Endothelial cell of umbilical vein (primary cell): ENCODE results near the gene MYCBP2. TPM values are rescaled to one million over a fixed set of nuclear protein-coding genes. Genes with fewer than 3 reads are reported as not detected.

Source experiments
- BruUV-seq: library from RNA; stranded (reverse); fragments of 400-500 nt; replicated peaks from 2 replicates; lab custom pipeline; 2021; lab: Mats Ljungman, UMichigan
- CTCF ChIA-PET: fragments of 300-600, 350-600 bp; sonication (Branson Sonifier 250); formaldehyde crosslinking; loops from one replicate; lab custom pipeline; 2021; ENCODE audit warnings: antibody characterized with exemption, inconsistent platforms; lab: Charles Lee
- POLR2A ChIA-PET: fragments of 300-600, 350-600 bp; sonication (Branson Sonifier 250); formaldehyde crosslinking; loops from one replicate; lab custom pipeline; 2021; ENCODE audit warnings: antibody characterized with exemption, inconsistent platforms; lab: Charles Lee
- DNase-seq: peaks from one replicate; pipeline ENCODE4 v3.0.0-alpha.2; 2011; ENCODE audit warnings: low read depth, low spot score
- FAIRE-seq: peaks from 2 replicates; lab custom pipeline; 2011; peaks lifted over from hg19 to GRCh38; lab: Jason Lieb, UNC
- H2AFZ ChIP-seq: 2 replicates; pipeline ENCODE4 v1.6.0; 2012; ENCODE audit warnings: low read depth, low read length, control low read depth, inconsistent platforms
- H3K27ac ChIP-seq: 2 replicates; pipeline ENCODE4 v1.5.1; 2011; ENCODE audit warnings: low read depth, mild to moderate bottlenecking, control low read depth, low read length, moderate library complexity; ENCODE audit not compliant: insufficient read depth
- H3K27me3 ChIP-seq, 2 experiments: 2 replicates each; pipeline versions ENCODE4 v1.6.0 to v1.6.1; 2011; ENCODE audit warnings: low read length in 2 of 2, mixed read lengths in 1 of 2; ENCODE audit not compliant: control insufficient read depth in 2 of 2, insufficient read depth in 2 of 2
- H3K36me3 ChIP-seq, 2 experiments: 2 replicates in 1 of 2; 3 replicates in 1 of 2; pipeline ENCODE4 v1.5.1; 2011; ENCODE audit warnings: low read length in 2 of 2, mild to moderate bottlenecking in 1 of 2, moderate library complexity in 1 of 2; ENCODE audit not compliant: control insufficient read depth in 2 of 2, insufficient read depth in 2 of 2; ENCODE audit errors: extremely low read depth in 1 of 2
- H3K4me1 ChIP-seq: 3 replicates; pipeline ENCODE4 v1.5.1; 2011; ENCODE audit warnings: mild to moderate bottlenecking, low read length; ENCODE audit not compliant: control insufficient read depth, insufficient read depth; ENCODE audit errors: extremely low read depth
- H3K4me2 ChIP-seq: 2 replicates; pipeline ENCODE4 v1.6.1; 2011; ENCODE audit warnings: low read length, control low read depth, mixed read lengths; ENCODE audit not compliant: insufficient read depth
- H3K4me3 ChIP-seq, 3 experiments: fragments of 200-600 bp in 1 of 3; sonication (generic), shearing (Covaris generic) in 1 of 3; replicated peaks in 1 of 3; 2 replicates each; pipeline ENCODE4 v1.5.1; 2011 to 2016; ENCODE audit warnings: control low read depth in 3 of 3, low read length in 3 of 3, mild to moderate bottlenecking in 2 of 3, inconsistent platforms in 1 of 3, low read depth in 1 of 3, moderate library complexity in 1 of 3; ENCODE audit not compliant: insufficient read depth in 1 of 3
- H3K79me2 ChIP-seq: 2 replicates; pipeline ENCODE4 v1.6.0; 2012; ENCODE audit warnings: low read length, inconsistent platforms; ENCODE audit not compliant: control insufficient read depth, insufficient read depth
- H3K9ac ChIP-seq: replicated peaks from 2 replicates; pipeline ENCODE3; 2011; ENCODE audit warnings: low read length, control low read depth; ENCODE audit not compliant: insufficient read depth; ENCODE audit errors: extremely low read depth
- H3K9me1 ChIP-seq: replicated peaks from 3 replicates; pipeline ENCODE4 v1.6.0; 2011; ENCODE audit warnings: mild to moderate bottlenecking, low read length; ENCODE audit not compliant: control insufficient read depth, insufficient read depth; ENCODE audit errors: extremely low read depth
- H3K9me3 ChIP-seq: replicated peaks from 2 replicates; pipeline ENCODE4 v1.5.1; 2012; ENCODE audit warnings: low read length, inconsistent platforms; ENCODE audit not compliant: control insufficient read depth, insufficient read depth
- H4K20me1 ChIP-seq: replicated peaks from 2 replicates; pipeline ENCODE3; 2011; ENCODE audit warnings: mild to moderate bottlenecking, low read length; ENCODE audit not compliant: control insufficient read depth, insufficient read depth; ENCODE audit errors: extremely low read depth
- CTCF ChIP-seq, 2 donors: IDR thresholded peaks; 1 replicate in 1 of 2; 2 replicates in 1 of 2; pipeline ENCODE4 v1.5.1; 2011; ENCODE audit warnings: low read length in 2 of 2, mild to moderate bottlenecking in 2 of 2, moderate library complexity in 2 of 2, control low read depth in 1 of 2, inconsistent platforms in 1 of 2, low read depth in 1 of 2; ENCODE audit not compliant: insufficient read depth in 1 of 2; ENCODE audit errors: extremely low read depth in 1 of 2
- EZH2 ChIP-seq: IDR thresholded peaks from 2 replicates; pipeline ENCODE4 v1.6.1; 2012; ENCODE audit warnings: borderline replicate concordance, low read depth, mild to moderate bottlenecking, moderate library complexity, low read length, inconsistent platforms; ENCODE audit not compliant: severe bottlenecking
- FOS ChIP-seq: IDR thresholded peaks from 2 replicates; pipeline ENCODE4 v1.6.1; 2011; ENCODE audit warnings: mild to moderate bottlenecking, low read length, moderate library complexity, borderline replicate concordance; ENCODE audit not compliant: insufficient read depth
- GATA2 ChIP-seq: IDR thresholded peaks from 2 replicates; pipeline ENCODE4 v1.7.0; 2011; ENCODE audit warnings: low read depth, mild to moderate bottlenecking, moderate library complexity, mixed read lengths, low read length; ENCODE audit not compliant: insufficient read length, insufficient read depth
- JUN ChIP-seq: IDR thresholded peaks from 2 replicates; pipeline ENCODE4 v1.6.1; 2011; ENCODE audit warnings: borderline replicate concordance, low read depth; ENCODE audit not compliant: insufficient read length, insufficient read depth
- MYC ChIP-seq: IDR thresholded peaks from one replicate; pipeline ENCODE4 v1.6.1; 2011; ENCODE audit warnings: mild to moderate bottlenecking, low read depth, low read length
- POLR2A ChIP-seq: IDR thresholded peaks from 2 replicates; pipeline ENCODE4 v1.6.1; 2012; ENCODE audit warnings: low read depth, mild to moderate bottlenecking, control low read depth, low read length
- POLR2AphosphoS5 ChIP-seq: IDR thresholded peaks from 2 replicates; pipeline ENCODE4 v1.6.1; 2012; ENCODE audit warnings: low read depth, mild to moderate bottlenecking, control low read depth, low read length, moderate library complexity; ENCODE audit not compliant: insufficient read depth
- dilution Hi-C: fragments of 300-500 bp; cut with MboI; formaldehyde crosslinking; loops from one replicate; pipeline ENCODE4 v1.15.0; 2019; ENCODE audit warnings: low sequenced_read_pairs; ENCODE audit not compliant: extremely low pct_ligation_motif_present
- intact Hi-C: fragments of 100-400 bp; cut with micrococcal nuclease; formaldehyde crosslinking; loops from one replicate; pipeline ENCODE4 v1.10.0; 2022
- polyA plus RNA-seq, 4 experiments: library from polyadenylated mRNA; depleted of rRNA in 3 of 4; stranded (reverse) in 3 of 4; unstranded in 1 of 4; fragments of >200 nt; gene quantifications; 2 replicates each; pipeline versions ENCODE4 v1.2.1 to v1.2.3, GENCODE V29; 2011 to 2012; ENCODE audit warnings: missing spikeins in 1 of 4
- total RNA-seq: library from RNA; stranded (reverse); gene quantifications from 2 replicates; pipeline ENCODE4 v1.2.3, GENCODE V29; 2021
- TF ChIP-seq, protein P1 (sequence below): IDR thresholded peaks from 2 replicates; pipeline ENCODE4 v1.6.1; 2011; ENCODE audit not compliant: insufficient read depth, insufficient read length

MYCBP2 gene
- total and polyA plus RNA-seq, 2 donors (not counting 3 experiments of a cell fraction or from before 2014, with no cell fraction given) = 30.5 to 89.8 TPM

DNA sequence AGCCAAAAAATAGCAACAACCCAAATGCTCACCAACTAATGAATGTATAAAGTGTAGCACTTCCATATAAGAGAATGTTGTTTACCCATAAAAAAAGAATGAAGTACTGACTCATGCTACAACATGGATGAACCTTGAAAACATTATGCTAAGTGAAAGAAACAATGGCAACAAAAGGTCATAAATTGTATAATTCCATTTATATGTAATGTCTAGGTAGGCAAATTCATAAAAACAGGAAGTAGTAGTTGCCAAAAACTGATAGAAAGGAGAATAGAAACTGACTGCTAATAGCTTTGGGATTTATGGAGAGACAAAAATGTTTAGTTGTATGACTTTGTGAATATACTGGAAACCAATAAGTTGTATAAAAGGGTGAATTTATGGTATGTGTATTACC, 21.6 kb downstream of the MYCBP2 start:
- no peak overlapping the region for H3K4me3 ChIP-seq
- no peaks in the 10 kb centered on the region for H3K27me3 ChIP-seq
- H3K36me3 ChIP-seq = no peaks in the 10 kb centered on the region
- no peaks in the 10 kb centered on the region for H4K20me1 ChIP-seq
- peak overlapping the region; percentile 78 for H3K4me2 ChIP-seq
- H3K9me3 ChIP-seq = no peaks in the 10 kb centered on the region
- H3K27ac ChIP-seq = peak overlapping the region; percentile 82
- ChIA-PET POLR2A (no interaction called here), CTCF (interaction anchor here (1.0 to 2.2 kb wide), 3 partner anchors 11 to 173 kb away, joined by 4 to 5 read pairs (median 5); no protein-coding TSS in a partner anchor)
- BruUV-seq = no TSS peak
- peak overlapping the region; percentile 47 for H3K9ac ChIP-seq
- intact Hi-C loops (loop anchor here (1.0 kb wide), 2 partner anchors 11 to 22 kb away; partner anchors contain the start of gene MYCBP2), dilution Hi-C loops (no loop called here)
- H3K79me2 ChIP-seq = peaks cover 77% of the 10 kb centered on the region
- peak; percentile 29 for TF ChIP-seq FOS
- TF ChIP-seq EZH2 = no peak
- TF ChIP-seq POLR2AphosphoS5 = no peak
- no peak for TF ChIP-seq MYC
- TF ChIP-seq GATA2 = no peak
- TF ChIP-seq, protein P1, sequence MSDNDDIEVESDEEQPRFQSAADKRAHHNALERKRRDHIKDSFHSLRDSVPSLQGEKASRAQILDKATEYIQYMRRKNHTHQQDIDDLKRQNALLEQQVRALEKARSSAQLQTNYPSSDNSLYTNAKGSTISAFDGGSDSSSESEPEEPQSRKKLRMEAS = no peak
- no peak for TF ChIP-seq POLR2A
- peak; percentile 50 for TF ChIP-seq JUN
- no peak for TF ChIP-seq CTCF (IDR thresholded peaks at IDR 0.05; ENCODE audit: extremely low read depth in 1 of 2, insufficient read depth in 1 of 2, low read depth in 1 of 2, low read length in 2 of 2)
- H2AFZ ChIP-seq = no peak overlapping the region
- FAIRE-seq (peak; percentile 46), DNase-seq (peak; percentile 87)
- H3K4me1 ChIP-seq = peaks cover 42% of the 10 kb centered on the region
- H3K9me1 ChIP-seq = no peaks in the 10 kb centered on the region
